22Rv1 (cell line): ENCODE results near the gene ITGA8.
"Not testable (repeated sequence)": the region's sequence is repeated elsewhere in the genome, so short reads cannot be mapped to it uniquely, and the experiment has no call there.

Experiments used
- H3K27ac ChIP-seq: fragments of 450-650 bp; 2 replicates; pipeline ENCODE4 v1.5.1; 2017
- CTCF ChIP-seq: fragments of 450-650 bp; IDR thresholded peaks from 2 replicates; pipeline ENCODE4 v1.5.1; 2017; ENCODE audit warnings: mild to moderate bottlenecking
- ZFX ChIP-seq: fragments of 450-650 bp; IDR thresholded peaks from 2 replicates; pipeline ENCODE4 v1.6.1; 2017; ENCODE audit warnings: antibody characterized with exemption, borderline replicate concordance

Gene ITGA8

GRCh38 chr10:15562578-15562977 is 157.1 kb downstream of the ITGA8 start:
- no peak overlapping the region for H3K27ac ChIP-seq
- TF ChIP-seq ZFX (no peak), CTCF (no peak)

- no peak overlapping the region for H3K27ac ChIP-seq
- TF ChIP-seq CTCF (no peak), ZFX (no peak)
These were observed 157.6 kb downstream of the ITGA8 start for GRCh38 chr10:15562116-15562515.

GRCh38 chr10:15558136-15558535 is 161.6 kb downstream of the ITGA8 start:
- no peak for TF ChIP-seq ZFX
- no peak for TF ChIP-seq CTCF
- H3K27ac ChIP-seq = no peak overlapping the region

DNA sequence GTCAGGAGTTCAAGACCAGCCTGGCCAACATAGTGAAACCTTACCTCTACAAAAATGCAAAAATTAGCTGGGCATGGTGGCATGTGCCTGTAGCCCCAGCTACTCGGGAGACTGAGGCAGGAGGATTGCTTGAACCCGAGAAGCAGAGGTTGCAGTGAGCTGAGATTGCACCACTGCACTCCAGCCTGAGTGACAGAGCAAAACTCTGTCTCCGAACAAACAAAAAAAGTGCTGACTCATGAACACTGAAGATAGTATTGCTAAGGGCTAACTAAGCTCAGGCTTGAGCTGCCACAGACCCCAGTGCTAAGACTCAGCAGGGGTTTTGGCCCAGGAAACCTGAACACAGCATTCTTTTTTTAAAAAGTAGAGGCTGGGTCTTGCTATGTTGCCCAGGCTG is 162.6 kb downstream of the ITGA8 start:
- H3K27ac ChIP-seq = not testable (repeated sequence)

GRCh38 chr10:15550950-15551349 is 168.8 kb downstream of the ITGA8 start:
- TF ChIP-seq ZFX (no peak), CTCF (no peak)
- H3K27ac ChIP-seq = no peak overlapping the region

DNA sequence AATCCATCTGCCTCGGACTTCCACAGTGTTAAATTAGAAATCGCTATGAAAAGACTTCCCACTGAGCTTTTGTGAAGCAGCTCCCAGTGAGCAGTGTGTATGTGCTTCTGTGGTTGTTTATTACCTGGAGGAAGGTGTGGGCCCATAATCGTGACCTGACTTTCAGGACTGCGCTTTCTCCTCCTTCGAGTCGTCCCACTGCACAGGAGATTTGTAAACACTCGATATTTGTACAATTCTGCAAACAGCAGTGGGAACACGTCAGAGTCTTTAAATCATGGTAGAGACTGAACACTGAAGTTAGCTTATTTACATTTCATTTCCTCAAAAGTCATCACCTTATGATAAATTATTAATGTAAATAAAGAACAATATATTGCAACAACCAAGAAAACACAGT is 171.4 kb downstream of the ITGA8 start:
- TF ChIP-seq CTCF (no peak), ZFX (no peak)
- peak overlapping the region; percentile 32; the same call in 1 of the 2 replicates for H3K27ac ChIP-seq

DNA sequence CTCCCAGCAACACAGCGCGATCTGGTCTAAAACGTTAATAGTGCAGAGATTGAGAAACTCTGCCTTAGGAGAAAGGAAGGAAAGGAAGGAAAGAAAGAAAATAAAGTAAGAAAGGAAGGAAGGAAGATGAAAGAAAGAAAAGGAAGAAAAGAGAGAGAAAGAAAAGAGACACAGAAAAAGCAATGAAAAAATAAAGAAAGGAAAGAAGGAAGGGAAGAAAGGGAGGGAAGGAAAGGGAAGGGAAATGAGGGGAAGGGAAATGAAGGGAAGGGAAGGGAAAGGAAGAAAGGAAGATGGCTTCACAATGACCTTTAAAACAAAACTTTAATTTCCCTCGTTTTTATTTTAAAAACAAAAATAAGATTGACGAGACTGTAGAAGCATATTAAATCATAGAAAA is 173.1 kb downstream of the ITGA8 start:
- TF ChIP-seq CTCF (no peak), ZFX (no peak)
- no peak overlapping the region for H3K27ac ChIP-seq

DNA sequence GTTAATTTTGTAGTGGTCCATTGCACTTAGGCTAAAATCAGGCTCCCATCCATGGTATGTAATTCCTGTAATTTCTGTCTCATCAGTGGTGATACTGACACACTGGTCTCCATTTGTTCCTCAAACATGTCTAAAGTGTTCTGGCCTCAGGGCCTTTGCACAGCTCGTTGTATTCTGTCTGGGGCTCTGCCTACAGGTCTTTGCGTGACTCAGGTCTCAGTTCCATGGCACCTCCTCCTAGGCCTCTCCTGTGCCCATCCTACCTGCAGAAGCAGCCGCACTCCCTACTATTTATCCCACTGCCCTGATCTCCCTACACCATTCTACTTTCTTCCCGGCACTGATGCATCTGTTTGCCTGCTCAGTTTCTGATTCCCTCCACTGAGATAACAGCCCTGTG is 173.8 kb downstream of the ITGA8 start:
- H3K27ac ChIP-seq = no peak overlapping the region
- TF ChIP-seq ZFX = no peak

DNA sequence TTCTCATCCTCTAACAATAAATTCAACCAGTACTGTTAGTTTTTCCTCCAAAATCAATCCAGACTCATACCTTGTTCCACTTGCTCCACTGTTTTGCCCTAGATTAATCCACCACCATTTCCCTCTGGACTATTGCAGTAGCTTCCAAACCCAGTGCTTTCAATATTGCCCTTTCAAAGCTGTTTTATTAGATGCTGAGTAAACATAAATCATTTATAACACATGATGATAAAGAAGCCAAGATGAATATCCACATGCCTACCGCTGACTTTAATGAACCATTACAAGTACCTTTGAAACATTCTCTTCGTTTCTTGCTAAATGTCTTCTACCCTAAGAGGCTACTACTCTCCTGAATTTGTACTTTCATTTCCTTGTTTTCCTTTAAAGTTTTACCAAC is 174.5 kb downstream of the ITGA8 start:
- H3K27ac ChIP-seq = no peak overlapping the region
- TF ChIP-seq CTCF = no peak
- no peak for TF ChIP-seq ZFX
